Esophagus squamous epithelium (tissue), 4 donors: ENCODE data around the gene WDR18.

ENCODE experiments used
- CTCF ChIP-seq, 6 experiments: fragments of 450-650 bp in 4 of 6; fragments of 200-600 bp in 2 of 6; sonication (generic) in 2 of 6; IDR thresholded peaks; one replicate each; pipeline ENCODE4 v1.5.1; 2016 to 2019; ENCODE audit warnings: antibody characterized with exemption in 6 of 6, mild to moderate bottlenecking in 4 of 6, moderate library complexity in 4 of 6
- POLR2A ChIP-seq, 4 donors: fragments of 450-650 bp; IDR thresholded peaks; one replicate each; pipeline ENCODE4 v1.6.1; 2017; ENCODE audit warnings: antibody characterized with exemption in 4 of 4, mild to moderate bottlenecking in 4 of 4, moderate library complexity in 3 of 4

- TF ChIP-seq POLR2A (IDR thresholded peaks at IDR 0.05), result no peak
- no peak for TF ChIP-seq CTCF (IDR thresholded peaks at IDR 0.05)
Observed at GRCh38 chr19:1009981-1010538, 25.9 kb downstream of the WDR18 start.
